Endothelial cell of umbilical vein (primary cell): Measurements from ENCODE around the gene CBX4. TPM values are rescaled to one million over a fixed set of nuclear protein-coding genes. Genes with fewer than 3 reads are reported as not detected.

Source experiments
- BruUV-seq: library from RNA; stranded (reverse); fragments of 400-500 nt; replicated peaks from 2 replicates; lab custom pipeline; 2021; lab: Mats Ljungman, UMichigan
- CTCF ChIA-PET: fragments of 300-600, 350-600 bp; sonication (Branson Sonifier 250); formaldehyde crosslinking; loops from one replicate; lab custom pipeline; 2021; ENCODE audit warnings: antibody characterized with exemption, inconsistent platforms; lab: Charles Lee
- POLR2A ChIA-PET: fragments of 300-600, 350-600 bp; sonication (Branson Sonifier 250); formaldehyde crosslinking; loops from one replicate; lab custom pipeline; 2021; ENCODE audit warnings: antibody characterized with exemption, inconsistent platforms; lab: Charles Lee
- DNase-seq: peaks from one replicate; pipeline ENCODE4 v3.0.0-alpha.2; 2011; ENCODE audit warnings: low read depth, low spot score
- FAIRE-seq: peaks from 2 replicates; lab custom pipeline; 2011; peaks lifted over from hg19 to GRCh38; lab: Jason Lieb, UNC
- H2AFZ ChIP-seq: 2 replicates; pipeline ENCODE4 v1.6.0; 2012; ENCODE audit warnings: low read depth, low read length, control low read depth, inconsistent platforms
- H3K27ac ChIP-seq: 2 replicates; pipeline ENCODE4 v1.5.1; 2011; ENCODE audit warnings: low read depth, mild to moderate bottlenecking, control low read depth, low read length, moderate library complexity; ENCODE audit not compliant: insufficient read depth
- H3K27me3 ChIP-seq, 2 experiments: 2 replicates each; pipeline versions ENCODE4 v1.6.0 to v1.6.1; 2011; ENCODE audit warnings: low read length in 2 of 2, mixed read lengths in 1 of 2; ENCODE audit not compliant: control insufficient read depth in 2 of 2, insufficient read depth in 2 of 2
- H3K36me3 ChIP-seq, 2 experiments: 2 replicates in 1 of 2; 3 replicates in 1 of 2; pipeline ENCODE4 v1.5.1; 2011; ENCODE audit warnings: low read length in 2 of 2, mild to moderate bottlenecking in 1 of 2, moderate library complexity in 1 of 2; ENCODE audit not compliant: control insufficient read depth in 2 of 2, insufficient read depth in 2 of 2; ENCODE audit errors: extremely low read depth in 1 of 2
- H3K4me1 ChIP-seq: 3 replicates; pipeline ENCODE4 v1.5.1; 2011; ENCODE audit warnings: mild to moderate bottlenecking, low read length; ENCODE audit not compliant: control insufficient read depth, insufficient read depth; ENCODE audit errors: extremely low read depth
- H3K4me2 ChIP-seq: 2 replicates; pipeline ENCODE4 v1.6.1; 2011; ENCODE audit warnings: low read length, control low read depth, mixed read lengths; ENCODE audit not compliant: insufficient read depth
- H3K4me3 ChIP-seq, 3 experiments: fragments of 200-600 bp in 1 of 3; sonication (generic), shearing (Covaris generic) in 1 of 3; replicated peaks in 1 of 3; 2 replicates each; pipeline ENCODE4 v1.5.1; 2011 to 2016; ENCODE audit warnings: control low read depth in 3 of 3, low read length in 3 of 3, mild to moderate bottlenecking in 2 of 3, inconsistent platforms in 1 of 3, low read depth in 1 of 3, moderate library complexity in 1 of 3; ENCODE audit not compliant: insufficient read depth in 1 of 3
- H3K79me2 ChIP-seq: 2 replicates; pipeline ENCODE4 v1.6.0; 2012; ENCODE audit warnings: low read length, inconsistent platforms; ENCODE audit not compliant: control insufficient read depth, insufficient read depth
- H3K9ac ChIP-seq: replicated peaks from 2 replicates; pipeline ENCODE3; 2011; ENCODE audit warnings: low read length, control low read depth; ENCODE audit not compliant: insufficient read depth; ENCODE audit errors: extremely low read depth
- H3K9me1 ChIP-seq: replicated peaks from 3 replicates; pipeline ENCODE4 v1.6.0; 2011; ENCODE audit warnings: mild to moderate bottlenecking, low read length; ENCODE audit not compliant: control insufficient read depth, insufficient read depth; ENCODE audit errors: extremely low read depth
- H3K9me3 ChIP-seq: replicated peaks from 2 replicates; pipeline ENCODE4 v1.5.1; 2012; ENCODE audit warnings: low read length, inconsistent platforms; ENCODE audit not compliant: control insufficient read depth, insufficient read depth
- H4K20me1 ChIP-seq: replicated peaks from 2 replicates; pipeline ENCODE3; 2011; ENCODE audit warnings: mild to moderate bottlenecking, low read length; ENCODE audit not compliant: control insufficient read depth, insufficient read depth; ENCODE audit errors: extremely low read depth
- EZH2 ChIP-seq: IDR thresholded peaks from 2 replicates; pipeline ENCODE4 v1.6.1; 2012; ENCODE audit warnings: borderline replicate concordance, low read depth, mild to moderate bottlenecking, moderate library complexity, low read length, inconsistent platforms; ENCODE audit not compliant: severe bottlenecking
- GATA2 ChIP-seq: IDR thresholded peaks from 2 replicates; pipeline ENCODE4 v1.7.0; 2011; ENCODE audit warnings: low read depth, mild to moderate bottlenecking, moderate library complexity, mixed read lengths, low read length; ENCODE audit not compliant: insufficient read length, insufficient read depth
- JUN ChIP-seq: IDR thresholded peaks from 2 replicates; pipeline ENCODE4 v1.6.1; 2011; ENCODE audit warnings: borderline replicate concordance, low read depth; ENCODE audit not compliant: insufficient read length, insufficient read depth
- MYC ChIP-seq: IDR thresholded peaks from one replicate; pipeline ENCODE4 v1.6.1; 2011; ENCODE audit warnings: mild to moderate bottlenecking, low read depth, low read length
- POLR2A ChIP-seq: IDR thresholded peaks from 2 replicates; pipeline ENCODE4 v1.6.1; 2012; ENCODE audit warnings: low read depth, mild to moderate bottlenecking, control low read depth, low read length
- POLR2AphosphoS5 ChIP-seq: IDR thresholded peaks from 2 replicates; pipeline ENCODE4 v1.6.1; 2012; ENCODE audit warnings: low read depth, mild to moderate bottlenecking, control low read depth, low read length, moderate library complexity; ENCODE audit not compliant: insufficient read depth
- dilution Hi-C: fragments of 300-500 bp; cut with MboI; formaldehyde crosslinking; loops from one replicate; pipeline ENCODE4 v1.15.0; 2019; ENCODE audit warnings: low sequenced_read_pairs; ENCODE audit not compliant: extremely low pct_ligation_motif_present
- intact Hi-C: fragments of 100-400 bp; cut with micrococcal nuclease; formaldehyde crosslinking; loops from one replicate; pipeline ENCODE4 v1.10.0; 2022
- polyA plus RNA-seq, 4 experiments: library from polyadenylated mRNA; depleted of rRNA in 3 of 4; stranded (reverse) in 3 of 4; unstranded in 1 of 4; fragments of >200 nt; gene quantifications; 2 replicates each; pipeline versions ENCODE4 v1.2.1 to v1.2.3, GENCODE V29; 2011 to 2012; ENCODE audit warnings: missing spikeins in 1 of 4
- total RNA-seq: library from RNA; stranded (reverse); gene quantifications from 2 replicates; pipeline ENCODE4 v1.2.3, GENCODE V29; 2021
- TF ChIP-seq, protein P1 (sequence below), 2 donors: IDR thresholded peaks; 1 replicate in 1 of 2; 2 replicates in 1 of 2; pipeline ENCODE4 v1.5.1; 2011; ENCODE audit warnings: low read length in 2 of 2, mild to moderate bottlenecking in 2 of 2, moderate library complexity in 2 of 2, control low read depth in 1 of 2, inconsistent platforms in 1 of 2, low read depth in 1 of 2; ENCODE audit not compliant: insufficient read depth in 1 of 2; ENCODE audit errors: extremely low read depth in 1 of 2
- TF ChIP-seq, protein P2 (sequence below): IDR thresholded peaks from 2 replicates; pipeline ENCODE4 v1.6.1; 2011; ENCODE audit not compliant: insufficient read depth, insufficient read length

The CBX4 gene
- total and polyA plus RNA-seq, 2 donors (not counting 3 experiments of a cell fraction or from before 2014, with no cell fraction given) = 7.0 to 12.3 TPM

DNA sequence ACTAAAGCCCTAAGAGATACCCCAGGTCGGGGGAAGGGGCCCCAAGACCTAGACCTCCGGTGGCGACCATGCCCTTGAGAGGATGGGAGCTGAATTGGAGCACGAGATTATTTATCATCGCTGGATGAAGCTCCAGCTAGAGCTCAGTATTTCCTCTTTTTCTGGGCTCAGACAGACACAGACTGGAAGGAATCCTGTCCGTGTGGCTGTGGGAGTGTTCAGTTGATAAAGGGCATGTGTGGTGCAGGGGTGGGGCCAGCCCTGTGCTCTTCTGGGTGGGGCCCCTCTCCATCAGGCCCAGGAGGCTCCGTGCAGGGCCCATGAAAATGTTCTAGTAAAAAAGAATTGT lies 6.3 kb upstream of the CBX4 start:
- Histone ChIP-seq H3K27me3 (peaks cover 35 to 42% of the 10 kb centered on the region in 2 experiments), H2AFZ (no peak overlapping the region), H4K20me1 (no peaks in the 10 kb centered on the region), H3K4me1 (peaks cover 11% of the 10 kb centered on the region), H3K36me3 (no peaks in the 10 kb centered on the region), H3K79me2 (no peaks in the 10 kb centered on the region), H3K4me2 (no peak overlapping the region), H3K9me1 (no peaks in the 10 kb centered on the region), H3K4me3 (no peak overlapping the region), H3K9me3 (no peaks in the 10 kb centered on the region), H3K27ac (no peak overlapping the region), H3K9ac (no peak overlapping the region)
- dilution Hi-C loops (no loop called here), intact Hi-C loops (no loop called here)
- BruUV-seq = no TSS peak
- ChIA-PET POLR2A (no interaction called here), CTCF (interaction anchor here (0.6 to 2.7 kb wide), 18 partner anchors 9 to 143 kb away, joined by 3 to 14 read pairs (median 5); partner anchors contain the start of gene CBX8)
- TF ChIP-seq JUN = no peak
- TF ChIP-seq, protein P1, sequence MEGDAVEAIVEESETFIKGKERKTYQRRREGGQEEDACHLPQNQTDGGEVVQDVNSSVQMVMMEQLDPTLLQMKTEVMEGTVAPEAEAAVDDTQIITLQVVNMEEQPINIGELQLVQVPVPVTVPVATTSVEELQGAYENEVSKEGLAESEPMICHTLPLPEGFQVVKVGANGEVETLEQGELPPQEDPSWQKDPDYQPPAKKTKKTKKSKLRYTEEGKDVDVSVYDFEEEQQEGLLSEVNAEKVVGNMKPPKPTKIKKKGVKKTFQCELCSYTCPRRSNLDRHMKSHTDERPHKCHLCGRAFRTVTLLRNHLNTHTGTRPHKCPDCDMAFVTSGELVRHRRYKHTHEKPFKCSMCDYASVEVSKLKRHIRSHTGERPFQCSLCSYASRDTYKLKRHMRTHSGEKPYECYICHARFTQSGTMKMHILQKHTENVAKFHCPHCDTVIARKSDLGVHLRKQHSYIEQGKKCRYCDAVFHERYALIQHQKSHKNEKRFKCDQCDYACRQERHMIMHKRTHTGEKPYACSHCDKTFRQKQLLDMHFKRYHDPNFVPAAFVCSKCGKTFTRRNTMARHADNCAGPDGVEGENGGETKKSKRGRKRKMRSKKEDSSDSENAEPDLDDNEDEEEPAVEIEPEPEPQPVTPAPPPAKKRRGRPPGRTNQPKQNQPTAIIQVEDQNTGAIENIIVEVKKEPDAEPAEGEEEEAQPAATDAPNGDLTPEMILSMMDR (IDR thresholded peaks at IDR 0.05; ENCODE audit: extremely low read depth in 1 of 2, insufficient read depth in 1 of 2, low read depth in 1 of 2, low read length in 2 of 2) = no peak
- TF ChIP-seq POLR2A = no peak
- no peak for TF ChIP-seq EZH2
- TF ChIP-seq POLR2AphosphoS5 = no peak
- TF ChIP-seq, protein P2, sequence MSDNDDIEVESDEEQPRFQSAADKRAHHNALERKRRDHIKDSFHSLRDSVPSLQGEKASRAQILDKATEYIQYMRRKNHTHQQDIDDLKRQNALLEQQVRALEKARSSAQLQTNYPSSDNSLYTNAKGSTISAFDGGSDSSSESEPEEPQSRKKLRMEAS = no peak
- no peak for TF ChIP-seq MYC
- TF ChIP-seq GATA2 = no peak
- DNase-seq (no peak), FAIRE-seq (no peak)
